ENCODE data around the gene TTC7B. TPM values are rescaled to one million over a fixed set of nuclear protein-coding genes. Genes with fewer than 3 reads are reported as not detected.

TTC7B gene
- total RNA-seq, 2 donors from 2014 or later = 25.0 to 40.7 TPM

GRCh38 chr14:90785471-90785870 is 30.8 kb downstream of the TTC7B start:
- 64% methylated on average over 7 of the region's 7 CpGs for WGBS
- no peaks in the 10 kb centered on the region for H3K4me1 ChIP-seq (replicated peaks)
- TF ChIP-seq CTCF (IDR thresholded peaks at IDR 0.05) (no peak), POLR2AphosphoS5 (IDR thresholded peaks at IDR 0.05) (no peak), POLR2A (IDR thresholded peaks at IDR 0.05) (no peak)

GRCh38 chr14:90784621-90785270 is 31.5 kb downstream of the TTC7B start:
- 86% methylated on average over 9 of the region's 9 CpGs for WGBS
- H3K9me3 ChIP-seq = no peaks in the 10 kb centered on the region
- no peaks in the 10 kb centered on the region for H3K36me3 ChIP-seq
- no peaks in the 10 kb centered on the region for H3K27me3 ChIP-seq (replicated peaks; ENCODE audit: insufficient read depth)
- no peak overlapping the region for H3K27ac ChIP-seq
- no peak overlapping the region for H3K4me3 ChIP-seq
- TF ChIP-seq POLR2A (IDR thresholded peaks at IDR 0.05) (no peak), POLR2AphosphoS5 (IDR thresholded peaks at IDR 0.05) (no peak), CTCF (IDR thresholded peaks at IDR 0.05) (no peak)
- intact Hi-C loops (cut with DNase I) = no loop called here
- DNase-seq (ENCODE audit: low spot score) = no peak
- no peaks in the 10 kb centered on the region for H3K4me1 ChIP-seq (replicated peaks)

More at GRCh38 chr14:90785471-90785870, 30.8 kb downstream of the TTC7B start:
- Histone ChIP-seq H3K36me3 (no peaks in the 10 kb centered on the region), H3K4me3 (no peak overlapping the region), H3K27ac (no peak overlapping the region), H3K27me3 (replicated peaks; ENCODE audit: insufficient read depth) (no peaks in the 10 kb centered on the region), H3K9me3 (no peaks in the 10 kb centered on the region)
- DNase-seq (ENCODE audit: low spot score) = no peak
- intact Hi-C loops (cut with DNase I) = no loop called here

GRCh38 chr14:90783344-90783743 is 32.9 kb downstream of the TTC7B start:
- no peak for DNase-seq (ENCODE audit: low spot score)
- H3K4me1 ChIP-seq (replicated peaks) = no peaks in the 10 kb centered on the region
- no peak overlapping the region for H3K27ac ChIP-seq
- no peak overlapping the region for H3K4me3 ChIP-seq
- TF ChIP-seq POLR2A (IDR thresholded peaks at IDR 0.05) (no peak), CTCF (IDR thresholded peaks at IDR 0.05) (no peak), POLR2AphosphoS5 (IDR thresholded peaks at IDR 0.05) (no peak)
- H3K27me3 ChIP-seq (replicated peaks; ENCODE audit: insufficient read depth) = no peaks in the 10 kb centered on the region
- 95% methylated on average over 6 of the region's 6 CpGs for WGBS
- H3K36me3 ChIP-seq = no peaks in the 10 kb centered on the region
- H3K9me3 ChIP-seq = no peaks in the 10 kb centered on the region
- intact Hi-C loops (cut with DNase I) = no loop called here

- Histone ChIP-seq H3K9me3 (no peaks in the 10 kb centered on the region), H3K27me3 (replicated peaks; ENCODE audit: insufficient read depth) (no peaks in the 10 kb centered on the region), H3K4me1 (replicated peaks) (no peaks in the 10 kb centered on the region), H3K27ac (no peak overlapping the region), H3K4me3 (no peak overlapping the region), H3K36me3 (no peaks in the 10 kb centered on the region)
- intact Hi-C loops (cut with DNase I) = no loop called here
- TF ChIP-seq CTCF (IDR thresholded peaks at IDR 0.05) = no peak
- TF ChIP-seq POLR2A (IDR thresholded peaks at IDR 0.05) = no peak
- TF ChIP-seq POLR2AphosphoS5 (IDR thresholded peaks at IDR 0.05) = no peak
- no peak for DNase-seq (ENCODE audit: low spot score)
- 85% methylated on average over 4 of the region's 4 CpGs for WGBS
These were observed 33.3 kb downstream of the TTC7B start for GRCh38 chr14:90782892-90783291.

GRCh38 chr14:90781876-90782275 is 34.4 kb downstream of the TTC7B start:
- intact Hi-C loops (cut with DNase I) = no loop called here
- H3K4me1 ChIP-seq (replicated peaks) = no peaks in the 10 kb centered on the region
- peak overlapping the region in 1 of 2 donors; percentile 13 for H3K27ac ChIP-seq
- no peaks in the 10 kb centered on the region for H3K36me3 ChIP-seq
- peak; percentile 22 for DNase-seq (ENCODE audit: low spot score)
- no peaks in the 10 kb centered on the region for H3K9me3 ChIP-seq
- TF ChIP-seq POLR2A (IDR thresholded peaks at IDR 0.05) (no peak), POLR2AphosphoS5 (IDR thresholded peaks at IDR 0.05) (peak; percentile 47)
- 67% methylated on average over 8 of the region's 8 CpGs for WGBS
- no peaks in the 10 kb centered on the region for H3K27me3 ChIP-seq (replicated peaks; ENCODE audit: insufficient read depth)
- H3K4me3 ChIP-seq = no peak overlapping the region

All from prostate gland (tissue), 2 donors.